ENCODE results near the gene SHISA6.
"Not testable (repeated sequence)": the region's sequence is repeated elsewhere in the genome, so short reads cannot be mapped to it uniquely, and the experiment has no call there.

The SHISA6 gene

DNA sequence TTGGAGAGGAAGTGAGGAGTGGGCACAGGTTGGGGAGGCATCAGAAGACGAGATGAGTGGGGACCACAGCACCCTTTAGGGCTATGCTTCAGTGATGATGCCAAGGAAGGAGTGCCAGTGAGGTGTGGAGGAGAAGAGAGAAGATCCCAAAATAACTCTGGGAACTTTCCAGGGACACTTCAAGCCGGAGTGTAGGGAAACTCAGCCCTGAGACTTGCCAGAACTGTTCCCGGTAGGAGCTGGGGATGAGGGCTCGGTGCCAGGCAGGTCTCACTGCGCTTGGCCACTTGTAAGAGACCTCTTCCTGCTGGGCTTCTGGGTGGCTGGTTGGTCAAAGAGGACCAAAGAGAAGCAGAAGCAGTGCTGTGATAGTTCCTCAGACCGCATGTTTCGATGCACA is 63.6 kb downstream of the SHISA6 start:
- no peak for DNase-seq

DNA sequence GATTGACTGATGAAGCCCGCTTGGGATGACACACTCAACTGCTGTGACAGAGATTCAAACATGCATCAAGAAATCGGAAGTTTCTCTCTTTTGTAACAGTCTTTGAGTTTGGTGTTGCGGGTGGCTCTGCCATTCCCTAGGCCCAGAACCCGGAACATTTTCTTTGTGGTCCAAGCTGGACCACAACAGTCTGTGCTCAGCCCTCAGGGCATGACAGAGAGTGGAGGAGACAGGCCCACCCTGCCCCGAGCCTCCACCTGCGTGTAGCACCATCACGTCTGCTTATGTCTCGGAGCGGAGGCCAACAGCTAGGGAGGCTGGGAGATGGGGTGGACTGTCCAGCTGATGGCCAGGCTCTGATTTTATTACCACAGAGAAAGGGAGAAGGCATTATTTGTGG is 64.5 kb downstream of the SHISA6 start:
- no peak for DNase-seq

DNA sequence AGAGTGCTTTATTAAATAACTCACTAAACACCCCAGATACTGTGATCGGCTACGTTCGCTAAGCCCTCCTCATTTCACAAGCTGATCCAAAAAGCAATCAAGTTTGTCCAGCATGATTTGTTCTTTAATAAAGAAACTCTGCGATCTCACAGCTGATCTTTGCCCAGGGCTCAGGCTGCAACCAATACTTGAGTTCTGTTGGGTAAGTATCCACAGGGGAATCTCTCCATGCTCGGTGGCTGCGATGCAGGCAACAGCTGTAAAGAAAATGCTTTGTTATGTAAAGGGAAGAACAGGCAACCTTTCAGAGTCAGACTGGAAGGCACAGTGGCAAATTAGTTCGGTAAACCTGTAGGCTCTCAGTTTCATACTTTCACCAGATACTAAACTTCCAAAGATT is 67.5 kb downstream of the SHISA6 start:
- DNase-seq, result no peak

DNA sequence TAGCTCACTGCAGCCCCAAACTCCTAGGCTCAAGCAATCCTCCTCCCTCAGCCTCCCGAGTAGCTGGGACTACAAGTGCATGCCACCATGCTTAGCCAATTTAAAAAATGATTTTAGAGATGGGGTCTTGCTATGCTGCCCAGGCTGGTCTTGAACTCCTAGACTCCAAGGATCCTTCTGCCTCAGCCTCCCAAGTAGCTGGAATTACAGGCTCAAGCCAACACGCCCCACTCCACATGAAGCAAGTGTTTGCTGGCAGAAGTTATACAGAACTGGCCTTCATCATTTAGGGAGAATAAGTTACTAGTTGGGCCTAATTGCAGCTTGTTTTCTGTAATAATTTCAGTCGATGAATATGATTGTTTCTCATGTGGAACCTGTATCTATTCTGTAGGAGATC is 68.0 kb downstream of the SHISA6 start:
- DNase-seq, result no peak

DNA sequence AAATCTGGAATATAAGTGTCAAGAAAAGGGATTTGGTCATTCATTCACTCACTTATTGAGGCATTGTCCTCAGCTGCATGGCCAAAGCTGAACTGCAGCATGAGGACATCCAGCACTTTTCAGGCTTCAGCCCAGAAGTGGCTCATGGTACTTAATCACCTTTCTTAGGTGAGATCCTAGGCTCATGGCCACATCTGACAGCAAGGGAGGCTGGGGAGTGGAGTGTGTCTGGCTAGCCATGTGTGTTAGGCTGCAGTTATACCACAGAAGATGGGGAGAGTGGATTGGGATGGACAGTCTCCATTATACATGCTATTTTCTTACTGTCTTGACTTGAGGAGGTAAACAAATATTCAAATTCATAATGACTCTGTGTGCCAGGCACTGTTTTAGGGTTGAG is 68.8 kb downstream of the SHISA6 start:
- DNase-seq, result no peak

DNA sequence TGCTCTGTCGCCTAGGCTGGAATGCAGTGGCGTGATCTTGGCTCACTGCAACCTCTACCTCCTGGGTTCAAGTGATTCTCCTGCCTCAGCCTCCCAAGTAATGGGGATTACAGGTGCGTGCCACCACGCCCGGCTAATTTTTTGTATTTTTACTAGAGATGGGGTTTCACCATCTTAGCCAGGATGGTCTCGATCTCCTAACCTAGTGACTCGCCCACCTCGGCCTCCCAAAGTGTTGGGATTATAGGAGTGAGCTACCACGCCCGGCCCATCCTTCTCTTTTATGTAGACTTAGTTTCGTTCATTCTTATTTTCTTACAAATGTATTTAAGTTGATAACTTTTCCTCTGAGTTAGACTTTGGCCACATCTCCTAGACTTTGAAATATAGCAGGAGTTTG is 75.4 kb downstream of the SHISA6 start:
- DNase-seq, result not testable (repeated sequence)

DNA sequence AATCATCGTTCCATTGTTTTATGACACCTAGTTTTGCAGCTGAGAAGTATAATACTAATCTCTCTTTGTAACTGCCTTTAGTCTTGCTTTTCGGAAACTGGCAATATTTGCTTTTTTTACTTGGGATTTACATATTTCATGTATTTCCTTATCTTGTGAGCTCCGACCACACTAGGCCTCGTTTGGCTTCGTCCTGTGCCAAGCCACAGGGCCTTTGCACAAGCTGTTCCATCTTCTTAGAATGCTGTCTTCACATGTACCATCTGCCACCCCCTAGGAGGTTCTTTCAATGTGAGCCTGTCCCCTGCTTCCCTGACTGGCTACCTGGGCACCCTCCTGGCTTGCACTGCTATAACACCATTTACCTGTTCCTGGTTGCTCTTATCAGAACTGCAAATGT is 77.2 kb downstream of the SHISA6 start:
- no peak for DNase-seq

DNA sequence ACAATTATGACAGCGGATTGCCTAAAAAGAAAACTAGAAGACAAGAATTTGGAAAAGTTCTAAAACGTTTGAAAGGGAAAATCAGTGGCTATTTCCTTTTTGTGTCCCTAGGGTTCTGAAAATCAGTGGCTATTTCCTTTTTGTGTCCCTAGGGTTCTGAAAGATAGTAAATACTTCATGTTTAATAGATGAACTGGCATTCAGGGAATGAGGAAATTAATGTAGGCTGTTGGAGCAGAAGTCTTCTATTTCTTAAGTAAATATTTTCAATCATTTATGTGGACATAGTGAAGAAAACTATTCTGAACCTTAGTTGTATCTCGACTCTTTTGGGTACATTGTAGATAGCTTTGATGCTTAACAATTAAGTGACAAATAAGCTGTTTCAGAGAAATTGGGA is 78.9 kb downstream of the SHISA6 start:
- DNase-seq, result no peak

DNA sequence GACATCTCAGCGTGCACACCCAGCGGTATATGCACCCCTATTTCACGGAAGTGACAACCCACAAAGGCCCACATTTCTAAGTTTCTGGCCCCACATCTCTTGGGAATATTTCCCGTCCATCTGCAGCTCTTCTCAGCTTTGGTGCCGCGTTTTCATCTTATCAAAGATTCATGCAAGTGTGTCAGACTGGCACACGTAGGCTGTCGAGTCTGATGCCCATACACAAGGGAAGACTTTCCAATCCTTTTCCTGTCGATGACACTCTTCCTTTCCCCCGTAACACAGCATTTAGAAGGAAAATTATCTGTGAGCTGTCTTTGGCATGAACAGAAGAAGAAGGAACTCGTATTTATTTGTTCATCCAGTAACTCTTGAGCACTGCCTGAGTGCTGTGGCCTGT is 83.0 kb downstream of the SHISA6 start:
- DNase-seq, result no peak

DNA sequence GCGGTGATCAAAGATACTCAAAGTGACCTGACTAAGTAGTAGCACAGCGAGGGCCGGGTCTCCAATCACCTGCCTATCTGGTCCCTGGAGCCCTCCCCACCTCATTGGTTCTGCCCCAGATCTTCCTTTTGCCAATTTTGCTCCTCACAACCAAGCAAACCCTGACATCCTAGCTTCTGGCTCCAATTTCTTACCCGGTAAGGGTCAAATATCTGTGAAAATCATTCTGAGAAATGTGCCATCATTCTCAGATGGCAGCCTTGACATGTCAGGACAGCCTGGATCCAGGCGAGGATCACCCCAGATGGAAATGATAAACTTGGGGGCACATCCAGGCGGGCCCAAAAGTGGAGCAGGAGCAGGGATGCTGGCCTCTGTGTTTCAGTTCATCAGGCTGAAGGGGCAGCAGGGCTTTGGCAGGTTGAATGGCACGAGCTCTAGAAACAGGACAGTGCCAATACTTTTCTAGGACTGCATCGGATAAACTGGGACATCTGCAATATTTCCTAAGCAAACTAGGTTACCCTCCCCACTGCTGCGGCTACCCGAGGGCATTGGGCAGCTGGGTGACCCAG is 83.9 kb downstream of the SHISA6 start:
- DNase-seq, result no peak

DNA sequence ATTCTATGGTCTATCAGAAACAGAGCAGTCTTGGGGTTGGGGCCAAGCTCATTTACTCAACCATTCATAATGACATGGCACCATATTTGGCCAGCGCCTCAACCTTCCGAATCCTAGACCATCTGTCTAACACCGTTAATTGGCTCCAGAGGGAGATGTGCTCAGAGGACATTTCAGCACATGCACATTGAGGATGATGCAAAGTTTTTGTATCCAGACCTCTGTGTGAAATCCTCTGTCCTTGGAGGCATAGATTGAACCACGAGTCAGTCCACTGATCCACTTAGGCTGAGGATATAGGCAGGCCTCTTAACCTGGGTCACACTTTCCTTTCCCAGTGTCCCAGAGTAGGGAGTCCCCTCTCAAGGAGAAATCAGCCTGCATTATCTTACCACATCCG is 85.5 kb downstream of the SHISA6 start:
- DNase-seq, result no peak

DNA sequence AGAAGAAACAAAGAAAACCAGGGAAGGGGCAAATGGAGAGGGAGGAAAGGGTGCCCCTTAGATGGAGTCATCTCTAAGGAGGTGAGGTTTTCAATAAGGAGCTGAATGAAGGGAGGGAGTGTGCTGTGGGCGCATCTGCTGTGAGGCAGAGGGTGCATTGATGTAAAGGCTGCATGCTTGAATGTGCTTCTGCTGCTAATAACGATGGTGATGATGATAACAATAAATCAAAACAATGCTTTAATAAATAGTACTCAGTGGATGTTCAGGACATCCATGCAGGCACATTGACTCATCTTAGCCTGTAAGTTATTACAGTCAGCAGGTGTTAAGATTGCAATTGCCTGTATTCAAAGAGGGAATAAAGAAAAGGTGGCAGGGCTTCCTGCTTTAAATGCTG is 87.8 kb downstream of the SHISA6 start:
- DNase-seq, result no peak

DNA sequence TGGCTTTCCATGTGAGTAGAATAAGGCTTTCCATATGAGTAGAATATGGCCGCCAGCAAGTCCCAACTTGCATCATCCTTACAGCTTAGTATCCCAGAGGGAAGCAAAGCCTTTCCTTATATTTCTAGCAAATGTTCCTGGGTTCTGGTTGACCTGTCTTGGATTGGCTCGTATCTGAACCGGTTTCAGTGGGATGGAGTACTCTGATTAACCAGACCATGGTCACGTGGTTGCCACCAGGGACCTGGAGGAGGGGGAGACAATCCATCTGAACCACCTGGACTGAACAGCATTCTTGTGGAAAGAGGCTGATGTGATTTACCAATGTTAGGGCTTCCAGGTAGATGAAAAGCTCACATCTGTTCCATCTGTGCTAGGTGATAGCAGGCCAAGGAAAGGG is 89.0 kb downstream of the SHISA6 start:
- DNase-seq, result no peak

DNA sequence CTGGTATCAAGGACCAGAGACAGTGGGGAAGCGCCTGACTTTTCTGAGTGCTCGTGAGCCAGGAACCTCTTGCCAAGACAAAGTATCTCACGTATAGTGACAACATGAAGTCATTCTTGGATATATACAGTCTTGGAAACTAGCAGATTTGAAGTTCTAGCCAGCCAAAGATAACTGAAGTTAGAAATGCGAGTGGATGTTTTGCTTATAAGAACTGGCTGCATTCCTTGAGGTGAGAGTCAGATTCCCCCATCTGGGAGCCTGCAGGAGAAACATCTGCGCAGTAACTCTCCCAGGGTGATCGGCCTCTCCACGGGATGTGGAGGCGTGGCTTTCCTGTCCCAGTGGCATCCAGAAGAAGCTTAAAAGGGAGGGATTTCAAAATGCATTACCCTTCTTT is 89.8 kb downstream of the SHISA6 start:
- DNase-seq, result no peak

DNA sequence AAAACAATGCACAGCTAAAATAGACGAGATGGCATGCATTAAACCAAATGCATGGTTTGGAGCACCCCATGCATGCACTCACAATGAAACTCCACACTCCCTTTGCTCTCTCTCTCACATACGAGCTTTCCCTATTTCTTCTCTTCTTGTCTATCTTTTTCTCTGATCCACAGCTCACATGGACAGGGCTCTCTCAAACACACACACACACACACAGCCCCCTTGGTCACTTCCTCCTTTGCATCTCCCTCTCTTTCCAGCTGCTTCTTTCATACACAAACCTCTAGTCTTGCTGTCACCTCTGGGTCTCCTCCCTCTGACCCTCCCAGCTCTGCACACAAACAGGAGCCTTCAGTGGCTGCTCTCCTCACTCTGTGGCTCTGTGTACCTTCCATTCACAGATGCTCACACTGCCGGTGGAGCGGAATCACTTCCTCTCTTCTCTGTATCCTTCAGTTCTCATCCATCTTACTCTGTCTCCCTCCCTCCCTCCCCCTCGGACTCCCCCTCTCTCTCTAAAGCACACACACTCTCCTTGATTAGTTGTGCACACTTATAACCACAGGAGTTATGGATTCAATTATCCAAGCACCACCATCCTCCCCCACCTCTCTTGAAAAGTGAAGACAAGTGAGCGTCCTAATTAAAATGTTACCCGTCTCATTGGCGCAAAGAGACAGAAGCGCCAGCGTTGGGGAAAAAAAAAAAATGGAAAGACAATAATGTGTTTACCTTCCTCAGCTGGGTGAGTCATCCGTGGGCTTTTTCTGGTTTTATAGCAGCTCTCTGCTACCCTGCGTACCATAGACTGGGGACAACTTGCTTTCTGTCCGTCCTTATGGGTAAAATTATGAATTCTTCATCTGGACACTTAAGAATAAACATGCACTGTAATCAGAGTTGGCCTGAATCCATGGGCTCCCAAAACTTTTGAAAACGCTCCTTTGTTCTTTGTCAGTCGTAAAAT is 90.8 kb downstream of the SHISA6 start:
- DNase-seq, result no peak

DNA sequence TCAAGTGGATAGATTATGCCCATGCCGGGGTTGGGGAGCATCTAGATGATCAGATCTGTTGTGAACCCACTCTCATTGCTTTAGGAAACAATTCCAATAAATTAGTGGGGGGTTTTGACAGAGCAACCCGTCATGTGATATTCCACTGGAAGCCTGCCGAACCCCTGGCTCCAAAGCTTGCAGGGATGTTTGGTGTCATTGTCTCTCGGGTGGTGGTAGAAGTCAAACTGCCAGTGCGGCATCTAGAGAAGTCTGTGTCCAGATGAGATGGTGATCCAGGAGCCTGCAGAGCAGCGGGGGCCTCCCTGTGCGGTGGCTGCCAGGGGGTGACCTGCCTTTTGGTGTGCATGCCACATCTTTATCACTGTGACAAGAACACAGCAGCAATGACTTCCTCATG is 91.7 kb downstream of the SHISA6 start:
- DNase-seq, result no peak

DNA sequence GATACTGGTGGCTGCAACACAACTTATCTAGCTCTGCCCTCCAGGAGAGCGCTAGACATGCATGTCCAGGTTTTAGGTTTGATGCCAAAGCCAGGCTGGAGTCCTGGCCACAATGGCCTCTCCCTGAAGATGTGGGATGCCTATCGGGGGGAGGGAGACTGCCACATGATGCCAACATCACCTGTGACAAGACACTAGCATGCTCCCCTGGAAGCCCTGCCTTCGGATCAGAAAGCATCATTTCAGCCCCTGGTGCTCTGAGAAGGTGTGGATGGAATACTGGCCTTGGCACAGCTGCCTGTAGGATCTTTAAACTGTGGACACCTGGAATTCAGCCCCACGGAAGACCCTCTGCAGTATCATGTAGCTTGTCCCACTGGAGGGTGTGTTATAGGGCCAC is 93.5 kb downstream of the SHISA6 start:
- DNase-seq, result no peak

DNA sequence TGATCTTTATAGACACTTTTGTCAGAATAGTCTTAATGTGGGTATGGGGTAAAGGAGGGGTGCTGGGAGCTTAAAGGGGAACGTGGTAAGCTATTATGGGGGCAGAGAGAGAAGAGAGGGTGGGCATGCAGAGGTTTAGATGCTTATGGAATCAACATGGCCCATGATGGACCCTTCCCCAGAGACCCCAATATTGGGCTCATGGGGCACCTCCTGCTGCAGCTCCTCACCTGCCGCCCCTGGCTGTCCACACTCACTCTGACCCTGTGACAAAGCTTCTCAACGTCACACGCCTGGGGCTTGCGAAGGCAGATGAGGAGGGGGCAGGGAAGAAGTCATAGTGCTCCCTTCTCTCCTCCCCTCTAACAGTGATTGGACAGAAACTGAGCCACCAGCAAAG is 95.3 kb downstream of the SHISA6 start:
- no peak for DNase-seq

DNA sequence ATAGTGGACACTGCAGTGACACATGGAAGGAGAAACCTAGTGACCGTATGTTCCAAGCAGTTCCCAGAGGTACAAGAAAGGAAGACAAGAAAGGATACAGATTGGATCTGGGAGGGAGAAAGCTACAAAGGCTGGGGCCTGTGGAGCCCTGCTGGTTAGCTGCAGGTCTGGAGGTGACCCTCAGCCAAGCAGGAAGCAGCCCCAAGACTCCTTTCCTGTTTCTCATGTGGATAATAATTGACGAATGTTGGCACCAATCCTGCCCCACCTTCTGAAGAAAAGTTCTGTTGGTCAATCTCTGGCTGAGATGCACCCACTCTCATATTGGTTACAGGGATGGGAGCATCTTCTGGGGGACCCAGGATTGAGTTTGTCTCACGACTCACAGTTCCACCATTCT is 99.8 kb downstream of the SHISA6 start:
- no peak for DNase-seq

DNA sequence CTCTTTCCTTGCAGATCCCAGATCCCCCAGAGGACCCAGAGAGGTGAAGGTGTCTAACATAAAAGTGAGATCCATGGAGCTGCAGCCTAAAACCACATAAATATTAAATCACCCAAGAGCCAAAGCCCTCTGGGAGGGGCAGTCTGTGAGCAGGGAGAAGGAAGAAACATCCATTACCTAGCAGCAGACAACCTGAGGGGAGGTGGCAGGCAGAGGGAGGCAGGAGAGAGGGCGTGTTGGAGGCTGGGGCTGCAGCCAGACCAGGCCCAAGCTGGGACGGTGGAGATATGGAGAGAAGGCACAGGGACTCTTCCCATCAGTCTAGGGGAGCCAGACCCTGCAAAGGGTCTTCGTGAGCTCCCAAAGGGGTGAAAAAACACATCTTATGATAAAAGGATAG is 101.1 kb downstream of the SHISA6 start:
- no peak for DNase-seq

DNA sequence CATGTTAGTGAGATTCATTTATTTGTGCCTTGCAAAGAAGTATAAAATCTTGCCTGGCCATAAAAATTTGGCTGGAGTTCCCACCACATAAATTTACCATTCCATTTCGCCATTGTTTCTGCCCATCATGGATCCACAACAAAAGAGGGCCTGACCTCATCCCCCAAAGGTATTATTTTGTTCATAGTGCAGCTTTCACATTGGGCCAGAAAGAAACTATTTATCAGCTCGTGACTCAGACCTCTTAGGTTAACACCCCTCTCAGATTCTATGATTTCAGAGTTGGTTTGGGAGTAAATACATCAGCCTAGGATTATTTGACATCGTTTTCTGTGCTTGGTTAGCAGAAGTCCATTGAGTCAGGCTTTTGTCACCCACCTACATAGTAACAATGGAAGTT is 108.1 kb downstream of the SHISA6 start:
- DNase-seq, result no peak

DNA sequence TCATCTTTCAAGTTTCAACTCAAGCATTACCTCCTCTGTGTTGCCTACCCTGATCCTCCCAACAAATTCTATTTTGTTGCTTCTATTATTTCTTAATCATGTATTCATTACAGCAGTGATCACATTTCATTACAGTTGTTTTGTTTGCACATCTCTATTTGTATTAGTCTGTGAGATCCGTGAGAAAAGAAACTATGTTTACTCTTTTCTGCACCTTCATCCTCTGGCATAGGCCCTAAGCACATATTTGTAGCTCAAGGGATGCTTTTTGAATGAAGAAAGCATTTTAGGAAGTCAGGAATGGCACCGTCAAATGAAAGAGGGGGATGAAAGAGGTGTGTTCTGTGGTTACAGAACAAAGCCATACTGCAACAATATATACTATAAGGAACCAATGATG is 110.5 kb downstream of the SHISA6 start:
- no peak for DNase-seq

DNA sequence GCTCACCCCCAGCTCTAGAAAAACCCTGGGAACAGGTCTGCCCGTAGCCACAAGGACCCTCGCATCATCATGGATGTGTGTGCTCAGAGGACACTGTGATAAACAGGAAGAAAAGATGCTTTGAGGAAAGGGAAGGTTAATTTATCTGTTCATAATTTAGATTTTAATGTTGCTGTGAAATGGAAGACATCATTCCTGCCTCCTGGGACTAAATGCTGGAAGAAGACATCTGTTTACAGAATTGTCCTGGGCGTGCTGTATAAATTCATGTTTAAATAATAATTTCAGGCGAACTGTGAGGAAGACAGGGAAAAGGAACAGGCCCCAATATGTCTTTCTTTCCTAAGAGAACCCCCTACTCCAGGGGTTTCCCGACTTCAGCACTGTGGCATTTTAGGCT is 112.6 kb downstream of the SHISA6 start:
- no peak for DNase-seq

DNA sequence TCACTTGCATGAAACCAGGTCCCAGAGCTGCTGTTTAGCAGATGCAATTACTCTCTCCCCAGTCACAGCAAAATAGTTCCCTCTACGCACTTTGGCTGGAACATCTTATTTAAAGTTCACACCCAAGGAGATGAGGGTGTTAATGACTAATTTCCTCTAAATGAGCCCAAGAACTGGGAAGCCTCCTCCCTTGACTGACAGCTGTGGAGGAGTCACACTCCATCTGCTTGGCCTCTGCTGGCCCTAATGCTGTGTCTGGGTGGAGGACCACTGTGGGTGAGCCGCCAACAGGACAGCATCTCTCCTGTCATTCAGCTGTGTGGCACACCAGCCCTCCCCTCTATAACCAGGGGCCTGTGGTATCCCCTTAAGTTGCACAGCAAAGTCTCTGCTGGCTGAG is 115.4 kb downstream of the SHISA6 start:
- no peak for DNase-seq

Data from CD4-positive, alpha-beta T cell treated with Interleukin-1 beta for 1 hour (primary cell).